GM20000 (cell line): Measurements from ENCODE around the gene ANKS1A.
"Not testable (repeated sequence)": the region's sequence is repeated elsewhere in the genome, so short reads cannot be mapped to it uniquely, and the experiment has no call there.

Experiments
- DNase-seq: peaks from one replicate; pipeline ENCODE4 v3.0.0; 2012; ENCODE audit warnings: low spot score
- TF ChIP-seq, protein P1 (sequence below): IDR thresholded peaks from 2 replicates; pipeline ENCODE4 v1.5.1; 2012; ENCODE audit warnings: mild to moderate bottlenecking, control low read depth; ENCODE audit errors: extremely low read depth, missing control alignments

Gene ANKS1A

DNA sequence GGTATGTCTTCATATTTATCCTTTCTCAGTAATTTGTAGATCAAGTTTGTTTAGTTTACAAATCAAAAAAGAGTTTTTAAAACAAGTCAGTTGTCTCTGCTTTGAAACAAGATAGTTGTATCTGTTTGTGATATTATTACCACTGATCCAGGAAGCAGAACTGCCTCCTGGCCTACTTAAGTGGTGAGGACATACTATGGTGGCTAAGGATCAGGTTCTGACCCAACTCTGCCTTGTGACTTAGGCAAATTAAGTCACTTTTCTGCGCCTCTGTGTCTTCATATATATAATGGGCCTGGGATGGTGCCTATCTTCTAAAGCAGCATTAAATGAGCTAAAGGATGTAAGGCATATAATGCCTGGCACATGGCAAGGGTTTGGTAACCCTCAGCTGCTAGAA, 8.7 kb downstream of the ANKS1A start:
- DNase-seq = no peak
- TF ChIP-seq, protein P1, sequence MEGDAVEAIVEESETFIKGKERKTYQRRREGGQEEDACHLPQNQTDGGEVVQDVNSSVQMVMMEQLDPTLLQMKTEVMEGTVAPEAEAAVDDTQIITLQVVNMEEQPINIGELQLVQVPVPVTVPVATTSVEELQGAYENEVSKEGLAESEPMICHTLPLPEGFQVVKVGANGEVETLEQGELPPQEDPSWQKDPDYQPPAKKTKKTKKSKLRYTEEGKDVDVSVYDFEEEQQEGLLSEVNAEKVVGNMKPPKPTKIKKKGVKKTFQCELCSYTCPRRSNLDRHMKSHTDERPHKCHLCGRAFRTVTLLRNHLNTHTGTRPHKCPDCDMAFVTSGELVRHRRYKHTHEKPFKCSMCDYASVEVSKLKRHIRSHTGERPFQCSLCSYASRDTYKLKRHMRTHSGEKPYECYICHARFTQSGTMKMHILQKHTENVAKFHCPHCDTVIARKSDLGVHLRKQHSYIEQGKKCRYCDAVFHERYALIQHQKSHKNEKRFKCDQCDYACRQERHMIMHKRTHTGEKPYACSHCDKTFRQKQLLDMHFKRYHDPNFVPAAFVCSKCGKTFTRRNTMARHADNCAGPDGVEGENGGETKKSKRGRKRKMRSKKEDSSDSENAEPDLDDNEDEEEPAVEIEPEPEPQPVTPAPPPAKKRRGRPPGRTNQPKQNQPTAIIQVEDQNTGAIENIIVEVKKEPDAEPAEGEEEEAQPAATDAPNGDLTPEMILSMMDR = no peak

DNA sequence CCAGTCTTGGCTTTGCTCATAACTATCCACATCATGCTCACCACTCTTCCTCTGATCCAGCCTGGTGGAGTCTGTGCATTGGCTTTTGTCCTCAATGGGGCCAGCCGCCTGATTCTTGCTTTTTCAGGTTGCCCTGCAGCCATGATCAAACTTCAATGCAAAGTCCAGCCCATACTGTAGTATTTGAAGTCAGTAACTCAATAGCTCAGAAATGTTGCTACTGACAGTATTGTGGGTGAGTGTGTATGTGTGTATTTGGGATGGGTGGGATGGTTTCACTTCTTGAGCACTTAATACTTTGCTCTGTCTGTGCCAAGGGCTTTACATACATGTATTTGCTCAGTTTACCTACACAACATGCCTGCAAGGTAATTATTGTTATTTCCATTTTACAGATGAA, 10.7 kb downstream of the ANKS1A start:
- not testable (repeated sequence) for DNase-seq

DNA sequence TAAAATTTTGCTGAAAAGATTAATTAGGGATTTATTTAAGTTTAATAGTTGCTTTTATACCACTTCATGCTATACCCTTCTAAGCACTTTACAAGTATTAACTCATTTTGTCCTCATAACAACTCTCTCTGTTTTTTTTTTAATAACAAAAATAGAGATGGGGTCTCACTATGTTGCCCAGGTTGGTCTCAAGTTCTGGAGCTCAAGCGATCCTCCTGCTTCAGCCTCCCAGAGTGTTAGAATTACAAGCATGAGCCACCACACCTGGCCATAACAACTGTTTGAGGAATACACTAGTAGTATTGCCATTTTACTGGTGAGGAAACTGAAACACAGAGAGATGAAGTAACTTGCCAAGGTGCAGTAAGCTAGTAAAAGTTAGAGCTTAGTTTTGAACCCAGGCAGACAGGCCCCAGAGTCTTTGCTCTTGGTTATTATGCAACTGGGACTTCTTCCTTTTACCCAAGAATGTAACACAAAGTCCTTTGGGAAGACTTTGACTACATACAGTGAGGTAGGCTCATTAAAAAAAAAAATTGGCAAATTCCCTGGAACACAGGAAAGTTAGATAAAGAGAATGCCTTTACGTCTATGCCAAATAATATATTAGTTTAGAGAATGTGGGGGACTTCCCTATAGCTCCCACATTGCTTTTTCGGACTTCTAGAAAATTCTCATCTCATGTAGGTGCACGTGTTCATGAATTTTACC, 11.4 kb downstream of the ANKS1A start:
- DNase-seq = no peak
- TF ChIP-seq, protein P1 = no peak

DNA sequence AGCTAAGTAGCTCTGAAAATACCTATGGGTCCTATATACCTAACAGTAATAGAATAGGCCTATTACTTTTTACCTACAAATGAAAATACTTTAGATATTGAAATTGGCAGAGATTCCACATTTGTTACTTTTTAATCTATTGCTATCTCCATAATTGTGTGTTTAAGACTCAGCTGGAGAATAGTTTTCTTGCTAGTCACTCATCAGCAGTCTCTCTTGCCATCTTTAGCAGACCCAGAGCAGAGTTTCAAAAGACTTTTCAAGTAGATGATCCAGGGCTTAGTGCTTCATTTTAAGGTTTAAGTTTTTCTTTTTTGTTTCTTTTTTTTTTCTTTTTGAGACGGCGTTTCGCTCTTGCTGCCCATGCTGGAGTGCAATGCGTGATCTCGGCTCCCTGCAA, 12.9 kb downstream of the ANKS1A start:
- TF ChIP-seq, protein P1 = no peak
- no peak for DNase-seq

DNA sequence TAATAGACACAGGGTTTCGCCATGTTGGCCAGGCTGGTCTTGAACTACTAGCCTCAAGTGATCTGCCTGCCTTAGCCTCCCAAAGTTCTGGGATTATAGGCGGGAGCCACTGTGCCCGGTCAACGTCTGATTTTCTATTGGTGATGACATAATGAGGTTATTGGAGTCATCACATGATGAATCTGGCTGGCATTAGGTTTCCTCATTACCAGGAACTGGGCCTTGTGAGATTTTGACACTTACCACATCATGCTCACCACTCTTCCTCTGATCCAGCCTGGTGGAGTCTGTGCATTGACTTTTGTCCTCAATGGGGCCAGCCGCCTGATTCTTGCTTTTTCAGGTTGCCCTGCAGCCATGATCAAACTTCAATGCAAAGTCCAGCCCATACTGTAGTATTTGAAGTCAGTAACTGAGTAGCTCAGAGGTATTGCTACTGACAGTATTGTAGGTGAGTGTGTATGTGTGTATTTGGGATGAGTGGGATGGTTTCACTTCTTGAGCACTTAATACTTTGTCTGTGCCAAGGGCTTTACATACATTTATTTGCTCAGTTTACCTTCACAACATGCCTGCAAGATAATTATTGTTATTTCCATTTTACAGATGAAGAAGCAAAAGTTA, 16.0 kb downstream of the ANKS1A start:
- no peak for DNase-seq
- TF ChIP-seq, protein P1 = no peak

DNA sequence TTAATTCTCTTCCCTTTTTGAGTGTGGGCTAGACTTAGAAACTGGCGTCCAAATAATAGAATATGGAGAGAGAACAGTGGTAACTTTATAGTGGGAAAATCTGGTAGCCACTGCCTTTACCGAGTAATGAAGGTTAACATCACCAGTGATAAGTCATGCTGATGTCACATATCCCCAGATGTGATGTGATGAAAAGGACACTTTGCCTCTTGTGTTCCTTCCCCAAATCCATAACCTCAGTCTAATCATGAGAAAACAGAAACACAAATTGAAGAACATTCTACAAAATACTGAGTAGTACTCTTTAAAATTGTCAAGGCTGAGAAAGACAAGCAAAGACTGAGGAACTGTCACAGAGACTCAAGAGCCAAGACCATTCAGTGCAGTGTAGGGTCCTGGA, 17.8 kb downstream of the ANKS1A start:
- TF ChIP-seq, protein P1 = no peak
- DNase-seq = no peak

DNA sequence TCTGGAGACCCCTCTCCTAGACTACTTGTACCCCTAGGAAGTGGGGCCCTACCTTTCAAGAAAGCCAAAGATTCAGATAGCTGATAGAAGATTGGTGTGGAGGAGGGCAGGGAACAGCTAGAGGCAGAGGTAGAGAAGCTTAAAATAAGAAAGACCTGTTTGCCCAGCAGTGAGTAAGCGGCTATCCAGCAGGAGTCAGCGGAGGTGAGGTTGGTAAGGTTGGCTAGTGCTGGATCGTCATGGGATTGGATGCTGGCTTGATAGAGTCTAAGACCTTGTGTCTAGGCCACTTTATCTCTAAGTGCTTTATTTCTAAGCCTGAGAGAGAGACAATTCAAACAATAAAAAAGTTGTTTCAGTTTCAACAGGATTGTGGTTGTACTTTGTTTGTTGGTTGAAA, 19.1 kb downstream of the ANKS1A start:
- no peak for DNase-seq
- TF ChIP-seq, protein P1 = no peak
